HG03354 (cell line): ENCODE data around the gene SMIM35.

Experiments used
- ATAC-seq: cut with Tn5 transposase; IDR thresholded peaks from one replicate; pipeline ENCODE4 v1.9.1; 2021; ENCODE audit warnings: mild to moderate bottlenecking; ENCODE audit not compliant: unreplicated experiment, poor library complexity, severe bottlenecking

SMIM35 gene

GRCh38 chr11:118111019-118111743 is 24.4 kb upstream of the SMIM35 start:
- ATAC-seq, result no peak

- ATAC-seq, result no peak
Measured at GRCh38 chr11:118109231-118109630, 22.5 kb upstream of the SMIM35 start.

GRCh38 chr11:118108513-118108912 is 21.8 kb upstream of the SMIM35 start:
- ATAC-seq, result no peak

DNA sequence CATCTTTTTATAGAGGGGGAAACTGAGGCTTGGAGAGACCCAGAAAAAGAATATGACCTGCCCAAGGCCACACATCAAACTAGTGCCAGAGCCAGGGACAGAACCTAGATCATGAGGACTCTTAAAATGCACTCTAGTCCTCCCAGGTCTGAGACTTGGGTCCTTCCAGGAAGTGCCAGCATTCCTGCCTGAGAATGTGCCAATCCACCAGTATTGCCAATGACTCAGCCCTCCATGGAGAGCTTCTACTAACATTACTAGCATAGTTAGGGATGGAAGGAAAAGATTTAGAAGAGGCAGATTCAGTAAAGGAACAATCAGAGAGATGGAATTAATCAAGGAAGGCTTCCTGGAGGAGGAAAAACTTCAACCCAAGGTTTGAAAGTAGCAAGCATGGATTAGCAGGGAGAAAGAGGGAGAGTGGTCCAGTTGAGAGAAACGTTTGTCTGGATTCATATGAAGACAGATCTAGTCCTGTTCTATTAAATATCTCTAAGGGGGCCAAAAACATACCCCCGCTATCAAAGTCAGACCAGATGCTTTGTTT is 20.1 kb upstream of the SMIM35 start:
- ATAC-seq, result no peak

DNA sequence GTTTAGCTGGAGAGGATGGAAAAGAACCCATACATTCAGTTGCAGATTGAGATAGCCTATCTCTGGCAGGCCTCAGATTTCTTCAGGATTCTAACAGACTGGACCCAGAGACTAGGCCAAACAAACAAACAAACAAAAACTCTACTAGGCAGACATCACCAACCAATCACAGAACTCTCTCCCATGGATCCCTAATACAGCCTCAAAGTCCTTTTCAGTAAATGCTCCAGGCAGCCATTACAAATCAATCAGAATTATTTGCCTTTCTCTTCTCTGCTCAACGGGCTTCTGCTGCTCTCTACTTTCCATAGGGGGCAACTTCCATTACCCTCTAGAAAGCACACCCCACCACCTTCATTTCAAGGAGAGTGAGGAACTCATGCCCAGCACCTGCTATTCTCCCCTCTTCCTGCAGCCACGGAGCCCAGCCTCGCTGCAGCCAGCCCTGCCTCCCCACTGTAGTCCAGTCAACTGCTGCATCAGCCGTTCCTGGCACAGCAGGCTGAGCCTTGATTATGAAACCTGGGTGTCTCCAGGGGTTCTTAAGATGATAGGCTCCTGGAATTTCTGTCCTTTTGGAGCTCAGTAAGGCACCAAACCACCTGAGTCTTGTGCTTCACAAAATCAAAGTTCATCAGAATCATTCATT is 19.0 kb upstream of the SMIM35 start:
- no peak for ATAC-seq

GRCh38 chr11:118104491-118104890 is 17.7 kb upstream of the SMIM35 start:
- no peak for ATAC-seq

- ATAC-seq, result no peak
Measured at GRCh38 chr11:118102721-118103261, 16.0 kb upstream of the SMIM35 start.

- ATAC-seq, result no peak
Measured at GRCh38 chr11:118100691-118101232, 14.0 kb upstream of the SMIM35 start.

DNA sequence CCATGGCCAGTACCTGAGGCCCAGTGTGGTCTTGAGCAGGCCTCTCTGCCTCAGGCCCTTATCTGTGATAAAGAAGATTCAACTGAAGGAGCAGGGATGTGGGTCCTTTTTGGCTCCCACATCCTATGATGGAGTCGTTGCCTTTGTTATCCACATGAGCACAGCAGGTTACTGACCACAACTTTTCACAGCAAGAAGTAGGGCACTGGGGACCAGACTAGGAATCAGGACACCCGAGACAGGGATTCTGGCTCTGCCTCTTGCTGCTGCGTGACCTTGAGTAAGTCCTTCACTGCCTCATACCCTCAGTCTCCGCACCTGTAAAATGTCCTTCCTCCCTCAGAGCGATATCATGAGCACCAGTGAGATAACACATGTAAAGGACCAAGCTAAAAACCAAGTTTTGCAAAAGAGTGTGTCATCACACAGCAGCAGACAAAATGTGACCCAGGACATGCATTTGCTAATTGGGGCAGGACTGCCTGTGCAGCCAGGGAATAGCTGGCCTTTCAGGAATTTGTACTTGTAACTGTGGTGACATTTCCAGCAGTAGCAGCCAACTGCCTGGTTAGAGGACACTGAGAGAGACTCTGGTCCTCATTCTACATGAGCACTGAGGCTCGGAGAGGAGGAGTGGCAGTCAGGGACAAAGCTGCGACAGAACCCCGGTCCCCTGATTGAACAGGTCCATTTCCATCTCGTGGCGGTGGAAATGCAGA is 13.2 kb upstream of the SMIM35 start:
- ATAC-seq, result no peak

DNA sequence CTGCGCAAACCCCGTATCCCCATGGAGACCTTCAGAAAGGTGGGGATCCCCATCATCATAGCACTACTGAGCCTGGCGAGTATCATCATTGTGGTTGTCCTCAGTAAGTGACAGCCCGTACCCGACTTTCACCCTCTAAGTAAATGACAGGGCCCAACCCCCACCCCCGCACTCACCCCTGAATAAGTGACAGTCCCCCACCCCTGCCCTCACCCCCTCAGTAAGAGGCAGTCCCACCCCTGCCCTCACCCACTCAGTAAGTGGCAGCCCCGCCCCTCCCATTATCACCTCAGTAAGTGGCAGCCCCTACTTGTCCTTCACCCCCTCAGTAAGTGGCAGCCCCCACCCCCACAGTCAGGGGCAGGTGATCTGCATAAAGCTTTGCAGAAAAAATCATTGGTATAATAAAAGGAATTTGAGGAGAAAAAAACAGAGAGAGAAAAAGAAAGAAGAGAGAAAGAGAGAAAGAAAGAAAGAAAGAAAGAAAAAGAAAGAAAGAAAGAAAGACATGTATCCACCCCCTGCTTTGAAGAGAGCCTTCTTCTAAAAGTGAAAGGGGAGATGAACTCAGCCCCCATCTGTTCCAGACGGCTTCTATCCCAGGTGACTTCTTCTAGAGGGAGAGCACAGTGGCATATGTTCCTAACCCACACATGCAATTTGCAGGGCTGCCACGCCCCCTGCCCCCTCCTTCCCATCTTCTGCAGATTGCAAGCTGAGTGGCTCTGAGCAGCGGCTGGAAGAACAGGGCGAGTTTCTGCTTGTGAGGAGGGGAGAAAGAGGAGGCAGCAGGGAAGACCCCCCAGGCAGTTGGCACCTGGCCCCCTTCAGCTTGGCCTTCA is 12.5 kb upstream of the SMIM35 start:
- ATAC-seq, result no peak

DNA sequence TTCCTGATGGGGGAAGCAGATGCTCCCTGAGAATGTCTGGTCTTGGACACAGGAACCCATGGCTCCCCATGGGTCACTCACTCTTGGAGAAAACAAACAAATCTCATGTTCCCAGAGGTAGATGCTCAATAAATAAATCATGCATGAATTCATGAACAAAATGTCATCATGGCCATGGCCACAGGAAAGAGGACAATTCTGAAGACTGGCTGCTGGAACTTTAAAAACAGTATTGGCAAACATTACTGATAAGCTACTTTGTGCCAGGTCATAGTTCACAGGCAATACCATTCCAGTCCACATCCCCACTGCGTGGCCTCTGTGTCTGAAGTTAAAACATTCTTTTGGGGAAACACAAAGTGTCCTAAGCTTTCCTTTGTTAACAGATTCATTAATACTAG is 9.2 kb upstream of the SMIM35 start:
- ATAC-seq, result no peak

DNA sequence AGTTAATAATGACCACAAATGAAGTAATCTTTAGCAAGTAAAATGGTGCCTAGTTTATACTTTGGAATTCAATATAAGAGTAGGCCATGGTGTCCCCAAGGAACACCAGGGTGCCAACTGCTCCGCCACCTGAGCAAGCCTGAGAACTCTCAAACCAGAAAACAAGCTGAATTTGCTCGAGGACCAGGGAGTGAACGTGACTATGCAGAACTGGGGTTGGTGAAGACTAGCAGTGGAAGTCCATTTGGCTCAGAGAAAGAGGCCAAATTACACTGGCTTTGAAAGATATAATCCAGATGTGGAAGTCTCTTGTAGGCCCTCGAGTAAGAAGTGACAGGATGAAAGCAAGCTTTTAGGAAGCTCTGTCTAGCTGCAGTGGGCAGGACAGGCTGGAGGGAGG is 8.7 kb upstream of the SMIM35 start:
- no peak for ATAC-seq

- ATAC-seq, result no peak
Measured at GRCh38 chr11:118092907-118093571, 6.3 kb upstream of the SMIM35 start.

GRCh38 chr11:118091690-118092089 is 4.9 kb upstream of the SMIM35 start:
- ATAC-seq, result no peak

- ATAC-seq, result no peak
Measured at GRCh38 chr11:118090545-118091162, 3.9 kb upstream of the SMIM35 start.

DNA sequence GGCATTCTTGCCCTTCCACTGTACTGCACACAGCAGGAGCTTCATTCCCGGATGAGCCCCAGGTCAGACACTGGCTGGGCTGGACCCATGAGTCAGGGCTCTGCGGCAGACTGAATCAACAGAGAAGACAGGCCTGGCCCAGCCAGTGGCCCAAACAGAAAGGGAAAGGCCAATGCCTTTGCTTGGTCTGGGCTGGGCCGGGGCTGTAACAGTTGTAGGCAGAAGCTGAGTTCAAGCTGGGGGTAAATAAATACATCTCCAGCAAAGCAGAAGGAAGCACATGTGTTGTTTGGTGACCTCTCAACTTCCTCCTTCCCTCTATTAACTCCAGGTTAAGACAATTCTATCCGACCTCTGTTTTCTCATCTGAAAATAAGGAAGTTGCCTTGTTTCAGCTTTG is 1.8 kb upstream of the SMIM35 start:
- ATAC-seq, result no peak

DNA sequence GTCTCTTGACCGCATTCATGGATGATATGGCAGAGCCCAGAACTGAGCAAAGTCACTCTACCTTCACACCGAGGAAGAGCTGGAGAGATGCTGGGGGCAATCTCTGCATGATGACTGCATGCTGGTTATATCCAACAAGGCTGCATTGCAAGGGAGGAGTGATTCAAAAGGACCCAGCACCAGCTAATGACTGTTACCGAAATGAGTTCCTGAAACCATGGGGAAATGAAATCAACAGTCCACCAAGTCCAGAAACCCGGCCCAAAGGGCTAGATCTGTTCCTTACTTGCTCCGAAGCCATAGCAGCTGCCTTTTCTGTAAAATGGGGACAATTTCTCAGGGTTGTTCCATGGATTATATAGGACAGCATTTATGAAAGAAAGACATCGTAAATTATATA is 1.2 kb upstream of the SMIM35 start:
- no peak for ATAC-seq

- no peak for ATAC-seq
Measured at GRCh38 chr11:118084656-118085055, 2.1 kb downstream of the SMIM35 start.
